H9 (cell line): ENCODE results near the gene CLIC3. TPM values are rescaled to one million over a fixed set of nuclear protein-coding genes. Genes with fewer than 3 reads are reported as not detected.

ENCODE experiments used
- DNase-seq: peaks from one replicate; pipeline ENCODE4 v3.0.0-alpha.2; 2017
- H2AFZ ChIP-seq: one replicate; pipeline ENCODE4 v1.6.1; 2013; ENCODE audit warnings: mild to moderate bottlenecking, low read length, control low read depth, moderate library complexity
- H2AK5ac ChIP-seq: 2 replicates; pipeline ENCODE4 v1.6.1; 2013; ENCODE audit warnings: low read length, control low read depth, mixed read lengths; ENCODE audit not compliant: insufficient read length
- H2BK120ac ChIP-seq: one replicate; pipeline ENCODE4 v1.6.1; 2013; ENCODE audit warnings: low read depth, mild to moderate bottlenecking, low read length, control low read depth, inconsistent platforms; ENCODE audit not compliant: poor library complexity, severe bottlenecking
- H2BK12ac ChIP-seq: 2 replicates; pipeline ENCODE4 v1.6.1; 2013; ENCODE audit warnings: low read length, control low read depth, mixed read lengths, low read depth; ENCODE audit not compliant: insufficient read length
- H2BK15ac ChIP-seq: 2 replicates; pipeline ENCODE4 v1.6.1; 2013; ENCODE audit warnings: low read depth, low read length, control low read depth
- H2BK20ac ChIP-seq: one replicate; pipeline ENCODE4 v1.6.1; 2013; ENCODE audit warnings: low read depth, mild to moderate bottlenecking, low read length, control low read depth, inconsistent platforms; ENCODE audit not compliant: poor library complexity, severe bottlenecking
- H2BK5ac ChIP-seq: 2 replicates; pipeline ENCODE4 v1.6.1; 2013; ENCODE audit warnings: low read length, control low read depth, mixed read lengths; ENCODE audit not compliant: insufficient read length
- H3K14ac ChIP-seq: 2 replicates; pipeline ENCODE4 v1.6.1; 2013; ENCODE audit warnings: low read length, control low read depth; ENCODE audit not compliant: insufficient read depth
- H3K18ac ChIP-seq: 2 replicates; pipeline ENCODE4 v1.6.1; 2013; ENCODE audit warnings: low read depth, mild to moderate bottlenecking, mixed read lengths, low read length, control low read depth; ENCODE audit not compliant: insufficient read length
- H3K23ac ChIP-seq: 2 replicates; pipeline ENCODE4 v1.6.1; 2013; ENCODE audit warnings: low read length, control low read depth, mixed read lengths, low read depth; ENCODE audit not compliant: insufficient read length
- H3K23me2 ChIP-seq: 2 replicates; pipeline ENCODE4 v1.6.1; 2013; ENCODE audit warnings: low read depth, mild to moderate bottlenecking, mixed read lengths, low read length, control low read depth; ENCODE audit not compliant: insufficient read length, poor library complexity, severe bottlenecking
- H3K27ac ChIP-seq: 2 replicates; pipeline ENCODE4 v1.5.1; 2013; ENCODE audit warnings: low read length, control low read depth, mixed read lengths, low read depth; ENCODE audit not compliant: insufficient read length
- H3K27me3 ChIP-seq: 2 replicates; pipeline ENCODE4 v1.6.1; 2013; ENCODE audit warnings: low read length, control low read depth, inconsistent platforms; ENCODE audit not compliant: insufficient read depth
- H3K4ac ChIP-seq: 2 replicates; pipeline ENCODE4 v1.6.1; 2013; ENCODE audit warnings: low read depth, mild to moderate bottlenecking, control low read depth, inconsistent platforms, low read length, moderate library complexity
- H3K4me1 ChIP-seq: 2 replicates; pipeline ENCODE4 v1.6.1; 2013; ENCODE audit warnings: low read length, control low read depth, inconsistent platforms; ENCODE audit not compliant: insufficient read depth
- H3K4me2 ChIP-seq: 2 replicates; pipeline ENCODE4 v1.6.1; 2013; ENCODE audit warnings: low read length, control low read depth, mixed read lengths; ENCODE audit not compliant: insufficient read length, insufficient read depth
- H3K56ac ChIP-seq: 2 replicates; pipeline ENCODE4 v1.6.1; 2013; ENCODE audit warnings: low read depth, mild to moderate bottlenecking, mixed read lengths, low read length, control low read depth; ENCODE audit not compliant: insufficient read length
- H3K79me1 ChIP-seq: 2 replicates; pipeline ENCODE4 v1.6.1; 2013; ENCODE audit warnings: low read depth, mild to moderate bottlenecking, moderate library complexity, low read length, control low read depth, inconsistent platforms; ENCODE audit not compliant: insufficient read depth, poor library complexity, severe bottlenecking
- H3K79me2 ChIP-seq: 2 replicates; pipeline ENCODE4 v1.6.1; 2013; ENCODE audit warnings: low read length, control low read depth, inconsistent platforms; ENCODE audit not compliant: insufficient read depth
- H3K9ac ChIP-seq: 2 replicates; pipeline ENCODE4 v1.6.1; 2013; ENCODE audit warnings: low read length, control low read depth, mixed read lengths; ENCODE audit not compliant: insufficient read length; ENCODE audit errors: extremely low read depth
- H3K9me3 ChIP-seq: one replicate; pipeline ENCODE4 v1.6.1; 2013; ENCODE audit warnings: low read depth, low read length, inconsistent platforms; ENCODE audit not compliant: control insufficient read depth
- H3T11ph ChIP-seq: one replicate; pipeline ENCODE4 v1.6.1; 2013; ENCODE audit warnings: mild to moderate bottlenecking, low read length, control low read depth, inconsistent platforms
- H4K20me1 ChIP-seq: one replicate; pipeline ENCODE4 v1.6.1; 2013; ENCODE audit not compliant: control insufficient read depth, insufficient read length, insufficient read depth
- H4K5ac ChIP-seq: 2 replicates; pipeline ENCODE4 v1.6.1; 2013; ENCODE audit warnings: low read depth, mild to moderate bottlenecking, mixed read lengths, low read length, control low read depth; ENCODE audit not compliant: insufficient read length
- H4K8ac ChIP-seq: replicated peaks from 2 replicates; pipeline ENCODE4 v1.6.1; 2013; ENCODE audit warnings: low read length, control low read depth, mixed read lengths, low read depth; ENCODE audit not compliant: insufficient read length
- H4K91ac ChIP-seq: 2 replicates; pipeline ENCODE4 v1.6.1; 2013; ENCODE audit warnings: low read depth, mild to moderate bottlenecking, moderate library complexity, mixed read lengths, low read length, control low read depth; ENCODE audit not compliant: insufficient read length
- H3K27ac Mint-ChIP-seq, 3 experiments: 2 replicates in 2 of 3; 3 replicates in 1 of 3; pipeline ENCODE4 v1.8.0; 2020 to 2021; ENCODE audit warnings: mixed read lengths in 3 of 3, mild to moderate bottlenecking in 1 of 3, moderate library complexity in 1 of 3
- H3K27me3 Mint-ChIP-seq: 2 replicates; pipeline ENCODE4 v1.8.0; 2021; ENCODE audit warnings: low read depth, mild to moderate bottlenecking, moderate library complexity, mixed read lengths
- H3K36me3 Mint-ChIP-seq, 3 experiments: 2 replicates in 2 of 3; 3 replicates in 1 of 3; pipeline ENCODE4 v1.8.0; 2020 to 2021; ENCODE audit warnings: low read depth in 3 of 3, mixed read lengths in 3 of 3; ENCODE audit not compliant: insufficient read depth in 1 of 3
- H3K4me1 Mint-ChIP-seq, 2 experiments: 2 replicates each; pipeline ENCODE4 v1.8.0; 2020; ENCODE audit warnings: mixed read lengths in 2 of 2
- H3K4me3 Mint-ChIP-seq, 2 experiments: 2 replicates in 1 of 2; 3 replicates in 1 of 2; pipeline ENCODE4 v1.8.0; 2020 to 2021; ENCODE audit warnings: mild to moderate bottlenecking in 2 of 2, mixed read lengths in 2 of 2, moderate library complexity in 1 of 2
- H3K9me3 Mint-ChIP-seq, 2 experiments: 2 replicates in 1 of 2; 3 replicates in 1 of 2; pipeline ENCODE4 v1.8.0; 2020; ENCODE audit warnings: mild to moderate bottlenecking in 2 of 2, mixed read lengths in 2 of 2, moderate library complexity in 1 of 2
- WGBS: extraction: QIAGEN DNeasy Blood & Tissue Kit; methylation state at CpG from one replicate; pipeline ENCODE4 v1.1.7; 2013; ENCODE audit warnings: missing lambda C conversion rate, low lambda C conversion rate, mixed read lengths; ENCODE audit not compliant: insufficient read length; ENCODE audit errors: extremely low coverage; 5-methylcytosine and 5-hydroxymethylcytosine counted together
- total RNA-seq: library from RNA; stranded (reverse); gene quantifications from 2 replicates; pipeline ENCODE4 v1.2.1, GENCODE V29; 2021
- TF ChIP-seq, protein P1 (sequence below): fragments of 200-600 bp; sonication (generic); conservative IDR thresholded peaks from 3 replicates; pipeline ENCODE4 v1.8.0; 2021; ENCODE audit warnings: antibody characterized with exemption, mild to moderate bottlenecking

Gene CLIC3
- total RNA-seq, 1 experiment from 2014 or later, result 0.31 TPM

DNA sequence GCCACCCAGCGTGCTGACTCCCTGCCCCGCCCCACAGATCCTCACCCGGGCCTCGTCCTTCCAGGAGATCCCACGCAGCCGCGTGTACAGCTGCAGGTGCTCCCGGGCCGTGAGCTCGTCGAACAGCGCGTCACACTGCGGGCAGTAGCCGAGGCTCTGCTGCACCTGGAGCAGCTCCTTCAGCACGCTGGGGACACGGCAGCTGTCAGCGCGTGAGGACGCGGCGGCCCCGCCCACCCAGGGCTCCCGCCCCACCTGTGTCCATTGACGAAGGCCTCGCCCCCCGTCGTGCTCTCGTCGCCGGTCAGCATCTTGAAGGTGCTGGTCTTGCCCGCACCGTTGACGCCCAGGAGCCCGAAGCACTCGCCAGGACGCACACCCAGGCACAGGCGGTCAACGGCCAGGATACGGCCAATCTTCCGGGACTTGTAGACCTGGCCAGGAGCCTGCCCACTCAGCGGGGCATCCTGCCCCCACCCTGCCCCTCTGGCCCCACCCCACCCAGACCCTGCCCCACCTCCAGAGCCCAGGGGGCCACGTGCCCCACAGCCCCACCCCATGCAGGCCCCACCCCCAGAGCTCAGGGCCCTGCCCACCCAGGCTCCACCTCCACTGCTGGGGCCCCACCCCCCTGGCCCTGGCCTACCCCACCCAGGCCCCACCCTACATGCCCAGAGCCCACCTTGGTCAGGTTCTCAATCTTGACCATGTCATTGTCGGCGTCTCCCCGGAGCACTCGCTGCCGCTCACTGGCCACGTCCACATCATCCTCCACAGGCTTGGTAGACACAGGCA lies 13.8 kb upstream of the CLIC3 start:
- H2BK20ac ChIP-seq, result no peak overlapping the region
- no peak overlapping the region for H3K18ac ChIP-seq
- DNase-seq, result no peak
- peaks cover 2% of the 10 kb centered on the region for H4K20me1 ChIP-seq
- no peak overlapping the region for H3T11ph ChIP-seq
- H3K4ac ChIP-seq, result no peak overlapping the region
- no peak overlapping the region for H2AK5ac ChIP-seq
- peaks cover 0 to 4% (median 0%) of the 10 kb centered on the region in 3 experiments; a peak in 3 of 7 replicates for H3K36me3 Mint-ChIP-seq
- H3K4me3 Mint-ChIP-seq, result no peak overlapping the region
- no peaks in the 10 kb centered on the region; the same call in 1 of the 2 replicates for H3K27me3 Mint-ChIP-seq
- H3K79me2 ChIP-seq, result no peaks in the 10 kb centered on the region
- peaks cover 10 to 12% of the 10 kb centered on the region in 2 experiments for H3K9me3 Mint-ChIP-seq
- H3K56ac ChIP-seq, result no peak overlapping the region
- no peak overlapping the region for H4K8ac ChIP-seq
- no peak overlapping the region for H4K91ac ChIP-seq
- H3K27ac Mint-ChIP-seq, result no peak overlapping the region
- H3K4me1 Mint-ChIP-seq, result no peaks in the 10 kb centered on the region
- no peak overlapping the region for H3K23ac ChIP-seq
- no peaks in the 10 kb centered on the region for H3K79me1 ChIP-seq
- no peak overlapping the region for H2BK12ac ChIP-seq
- no peak overlapping the region for H4K5ac ChIP-seq
- no peak overlapping the region for H2BK5ac ChIP-seq
- H3K14ac ChIP-seq, result no peak overlapping the region
- H3K27ac ChIP-seq, result no peak overlapping the region
- no peak overlapping the region for H2BK15ac ChIP-seq
- no peak overlapping the region for H2BK120ac ChIP-seq
- TF ChIP-seq, protein P1, sequence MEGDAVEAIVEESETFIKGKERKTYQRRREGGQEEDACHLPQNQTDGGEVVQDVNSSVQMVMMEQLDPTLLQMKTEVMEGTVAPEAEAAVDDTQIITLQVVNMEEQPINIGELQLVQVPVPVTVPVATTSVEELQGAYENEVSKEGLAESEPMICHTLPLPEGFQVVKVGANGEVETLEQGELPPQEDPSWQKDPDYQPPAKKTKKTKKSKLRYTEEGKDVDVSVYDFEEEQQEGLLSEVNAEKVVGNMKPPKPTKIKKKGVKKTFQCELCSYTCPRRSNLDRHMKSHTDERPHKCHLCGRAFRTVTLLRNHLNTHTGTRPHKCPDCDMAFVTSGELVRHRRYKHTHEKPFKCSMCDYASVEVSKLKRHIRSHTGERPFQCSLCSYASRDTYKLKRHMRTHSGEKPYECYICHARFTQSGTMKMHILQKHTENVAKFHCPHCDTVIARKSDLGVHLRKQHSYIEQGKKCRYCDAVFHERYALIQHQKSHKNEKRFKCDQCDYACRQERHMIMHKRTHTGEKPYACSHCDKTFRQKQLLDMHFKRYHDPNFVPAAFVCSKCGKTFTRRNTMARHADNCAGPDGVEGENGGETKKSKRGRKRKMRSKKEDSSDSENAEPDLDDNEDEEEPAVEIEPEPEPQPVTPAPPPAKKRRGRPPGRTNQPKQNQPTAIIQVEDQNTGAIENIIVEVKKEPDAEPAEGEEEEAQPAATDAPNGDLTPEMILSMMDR, result no peak
- no peaks in the 10 kb centered on the region for H3K23me2 ChIP-seq
- WGBS, result no CpG with 5 or more reads among the region's 49 CpGs
- H3K4me1 ChIP-seq, result no peaks in the 10 kb centered on the region
- H3K9ac ChIP-seq, result no peak overlapping the region
- H3K27me3 ChIP-seq, result no peaks in the 10 kb centered on the region
- no peaks in the 10 kb centered on the region for H3K9me3 ChIP-seq
- H3K4me2 ChIP-seq, result no peak overlapping the region
- no peak overlapping the region for H2AFZ ChIP-seq
